Nephron progenitor cell (in vitro differentiated cells): ENCODE data around the gene EEFSEC.

Experiments
- DNase-seq: peaks from one replicate; pipeline ENCODE4 v3.0.0; 2021
- H3K27ac Mint-ChIP-seq: 2 replicates; pipeline ENCODE4 v1.8.0; 2021; ENCODE audit warnings: mild to moderate bottlenecking, moderate library complexity, mixed read lengths
- H3K27me3 Mint-ChIP-seq: 2 replicates; pipeline ENCODE4 v1.8.0; 2021; ENCODE audit warnings: mild to moderate bottlenecking, low read depth, mixed read lengths; ENCODE audit not compliant: poor library complexity
- H3K36me3 Mint-ChIP-seq: 2 replicates; pipeline ENCODE4 v1.8.0; 2021; ENCODE audit warnings: low read depth, mixed read lengths
- H3K4me1 Mint-ChIP-seq: 2 replicates; pipeline ENCODE4 v1.8.0; 2021; ENCODE audit warnings: mixed read lengths
- H3K4me3 Mint-ChIP-seq: 2 replicates; pipeline ENCODE4 v1.8.0; 2021; ENCODE audit warnings: mild to moderate bottlenecking, moderate library complexity, mixed read lengths
- H3K9me3 Mint-ChIP-seq: 2 replicates; pipeline ENCODE4 v1.8.0; 2021; ENCODE audit warnings: mild to moderate bottlenecking, moderate library complexity, mixed read lengths
- TF ChIP-seq, protein P1 (sequence below): fragments of 200-600 bp; sonication (generic); IDR thresholded peaks from 2 replicates; pipeline ENCODE4 v1.5.0; 2021; ENCODE audit warnings: antibody characterized with exemption

The EEFSEC gene

DNA sequence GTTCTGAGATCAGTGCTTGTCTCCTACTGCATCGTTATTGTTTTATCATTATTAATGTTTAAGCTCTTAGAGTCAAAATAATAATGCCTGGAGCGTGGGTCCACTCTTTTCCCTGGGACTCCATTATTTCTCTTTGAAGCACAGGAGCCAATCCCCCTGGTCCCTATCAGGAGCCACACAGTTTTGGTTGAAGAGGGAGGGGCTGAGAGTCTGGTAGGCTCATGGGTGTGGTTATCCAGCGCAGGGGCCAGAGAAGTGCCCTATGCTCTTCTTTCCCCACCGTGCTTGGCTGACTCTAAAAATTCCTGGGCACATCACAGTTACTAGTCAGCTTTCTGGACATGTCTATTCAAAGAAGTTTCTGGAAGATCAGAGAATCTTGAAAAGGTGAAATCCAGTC lies 191.9 kb downstream of the EEFSEC start:
- Mint-ChIP-seq H3K27ac (no peak overlapping the region), H3K9me3 (no peaks in the 10 kb centered on the region), H3K4me1 (peaks cover 44% of the 10 kb centered on the region), H3K27me3 (peaks cover 25% of the 10 kb centered on the region), H3K4me3 (no peak overlapping the region), H3K36me3 (no peaks in the 10 kb centered on the region)
- TF ChIP-seq, protein P1, sequence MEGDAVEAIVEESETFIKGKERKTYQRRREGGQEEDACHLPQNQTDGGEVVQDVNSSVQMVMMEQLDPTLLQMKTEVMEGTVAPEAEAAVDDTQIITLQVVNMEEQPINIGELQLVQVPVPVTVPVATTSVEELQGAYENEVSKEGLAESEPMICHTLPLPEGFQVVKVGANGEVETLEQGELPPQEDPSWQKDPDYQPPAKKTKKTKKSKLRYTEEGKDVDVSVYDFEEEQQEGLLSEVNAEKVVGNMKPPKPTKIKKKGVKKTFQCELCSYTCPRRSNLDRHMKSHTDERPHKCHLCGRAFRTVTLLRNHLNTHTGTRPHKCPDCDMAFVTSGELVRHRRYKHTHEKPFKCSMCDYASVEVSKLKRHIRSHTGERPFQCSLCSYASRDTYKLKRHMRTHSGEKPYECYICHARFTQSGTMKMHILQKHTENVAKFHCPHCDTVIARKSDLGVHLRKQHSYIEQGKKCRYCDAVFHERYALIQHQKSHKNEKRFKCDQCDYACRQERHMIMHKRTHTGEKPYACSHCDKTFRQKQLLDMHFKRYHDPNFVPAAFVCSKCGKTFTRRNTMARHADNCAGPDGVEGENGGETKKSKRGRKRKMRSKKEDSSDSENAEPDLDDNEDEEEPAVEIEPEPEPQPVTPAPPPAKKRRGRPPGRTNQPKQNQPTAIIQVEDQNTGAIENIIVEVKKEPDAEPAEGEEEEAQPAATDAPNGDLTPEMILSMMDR = no peak
- DNase-seq = no peak

DNA sequence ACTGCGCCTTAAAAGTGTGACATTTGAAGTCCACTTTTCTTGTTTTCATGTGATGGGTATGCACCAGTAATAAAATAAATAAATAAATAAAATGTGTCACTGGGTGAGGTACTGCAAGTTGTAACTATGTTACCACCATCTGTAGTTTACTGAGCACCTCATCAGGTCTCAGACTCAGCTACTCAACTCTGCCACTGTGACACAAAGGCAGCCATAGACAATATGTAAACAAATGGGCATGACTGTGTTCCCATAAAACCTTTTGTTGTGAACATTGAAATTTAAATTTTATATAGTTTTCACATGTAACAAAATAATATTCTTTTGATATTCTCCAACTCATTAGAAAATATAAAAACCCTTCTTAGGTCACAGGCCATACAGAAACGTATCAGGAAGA lies 193.3 kb downstream of the EEFSEC start:
- no peak overlapping the region for H3K4me3 Mint-ChIP-seq
- H3K27ac Mint-ChIP-seq = no peak overlapping the region
- no peaks in the 10 kb centered on the region for H3K9me3 Mint-ChIP-seq
- H3K4me1 Mint-ChIP-seq = peaks cover 32% of the 10 kb centered on the region
- DNase-seq = no peak
- H3K27me3 Mint-ChIP-seq = peaks cover 18% of the 10 kb centered on the region
- TF ChIP-seq, protein P1 = no peak
- peaks cover 10% of the 10 kb centered on the region for H3K36me3 Mint-ChIP-seq

DNA sequence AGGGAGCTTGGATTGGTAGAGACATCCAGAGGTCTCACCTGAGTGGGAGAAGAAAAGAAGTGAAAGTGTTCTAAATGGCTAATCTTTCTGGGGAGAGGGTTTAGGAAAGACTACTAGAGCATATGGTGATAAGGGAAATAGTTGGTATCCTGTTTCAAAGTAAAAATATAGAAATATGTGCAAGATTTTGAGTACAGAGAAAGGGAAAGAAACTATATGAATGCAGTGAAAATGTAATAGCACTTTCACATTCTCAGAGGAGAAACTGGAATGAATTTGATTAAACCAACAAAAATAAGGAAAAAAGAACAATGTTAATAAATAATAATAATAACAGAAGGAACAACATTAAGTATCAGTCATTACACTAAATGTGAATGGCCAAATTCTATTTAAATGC lies 194.0 kb downstream of the EEFSEC start:
- no peaks in the 10 kb centered on the region for H3K9me3 Mint-ChIP-seq
- no peak for DNase-seq
- peaks cover 11% of the 10 kb centered on the region for H3K36me3 Mint-ChIP-seq
- H3K4me1 Mint-ChIP-seq = peaks cover 32% of the 10 kb centered on the region
- H3K27ac Mint-ChIP-seq = no peak overlapping the region
- peaks cover 15% of the 10 kb centered on the region for H3K27me3 Mint-ChIP-seq
- TF ChIP-seq, protein P1 = no peak
- H3K4me3 Mint-ChIP-seq = no peak overlapping the region

DNA sequence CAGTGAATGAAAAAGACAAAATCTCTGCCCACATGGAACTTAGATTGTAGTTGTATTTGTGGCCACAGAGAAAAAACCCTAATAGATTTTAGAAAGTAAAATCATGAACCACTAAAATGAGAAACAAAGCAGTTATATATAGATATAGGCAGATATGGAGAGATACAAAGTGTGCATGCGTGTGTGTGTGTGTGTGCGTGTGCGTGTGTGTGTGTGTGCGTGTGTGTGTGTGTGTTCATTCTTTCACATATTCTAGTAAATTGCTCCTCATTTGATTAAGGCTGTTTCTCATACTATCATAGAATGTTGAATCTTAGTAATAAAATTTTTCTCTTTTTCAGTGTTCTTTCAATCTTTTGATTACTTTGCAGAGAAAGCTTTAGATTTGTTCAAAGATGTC lies 194.8 kb downstream of the EEFSEC start:
- no peak overlapping the region for H3K4me3 Mint-ChIP-seq
- H3K4me1 Mint-ChIP-seq = peaks cover 37% of the 10 kb centered on the region
- peaks cover 11% of the 10 kb centered on the region for H3K36me3 Mint-ChIP-seq

DNA sequence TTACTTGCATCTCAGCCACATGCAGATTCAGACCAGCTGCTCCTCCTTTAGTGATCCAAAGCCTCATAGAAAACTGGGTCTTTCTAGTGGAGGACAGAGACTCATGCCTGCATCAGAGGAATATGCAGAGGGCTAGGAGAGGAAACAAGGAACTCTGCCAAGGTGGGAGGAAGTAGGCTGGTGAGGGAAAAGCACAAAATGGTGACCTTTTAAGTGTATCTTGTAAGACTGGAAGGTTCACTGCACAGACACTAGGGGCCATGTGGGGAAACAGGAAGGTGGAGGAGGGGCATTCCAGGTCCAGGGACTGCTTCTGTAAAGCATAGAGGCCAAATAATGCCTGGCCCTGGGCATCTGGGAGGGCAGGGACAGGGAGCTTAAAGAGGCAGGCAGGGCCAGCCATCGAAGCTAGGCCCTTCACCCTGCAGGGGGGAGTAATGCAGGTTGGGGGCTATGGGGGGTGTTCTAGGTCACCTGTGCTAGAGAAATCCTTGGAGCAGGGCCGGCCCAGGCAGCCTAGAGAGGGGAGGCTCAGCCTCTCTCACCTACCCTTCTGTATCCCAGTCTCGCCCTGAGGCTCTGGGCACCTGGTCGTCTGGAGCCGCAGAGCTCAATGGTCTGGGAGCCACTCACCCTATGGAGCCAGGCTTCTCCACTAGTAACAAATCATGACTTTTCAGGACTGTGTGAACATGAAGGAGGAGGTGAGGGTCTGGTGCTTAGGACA lies 195.7 kb downstream of the EEFSEC start:
- Mint-ChIP-seq H3K36me3 (peaks cover 11% of the 10 kb centered on the region), H3K27me3 (peaks cover 24% of the 10 kb centered on the region), H3K4me1 (peaks cover 37% of the 10 kb centered on the region), H3K4me3 (no peak overlapping the region), H3K9me3 (no peaks in the 10 kb centered on the region), H3K27ac (no peak overlapping the region)
- TF ChIP-seq, protein P1 = no peak
- DNase-seq = peak; percentile 29

More for the DNA sequence above, 194.8 kb downstream of the EEFSEC start:
- Mint-ChIP-seq H3K9me3 (no peaks in the 10 kb centered on the region), H3K27ac (no peak overlapping the region), H3K27me3 (peaks cover 20% of the 10 kb centered on the region)
- DNase-seq = no peak
- TF ChIP-seq, protein P1 = no peak
